ENCODE results near the gene LRP2. TPM values are rescaled to one million over a fixed set of nuclear protein-coding genes. Genes with fewer than 3 reads are reported as not detected.
"Not testable (repeated sequence)": the region's sequence is repeated elsewhere in the genome, so short reads cannot be mapped to it uniquely, and the experiment has no call there.

The LRP2 gene
- polyA plus RNA-seq, 1 of the 3 experiments (the other 2 are of a cell fraction) = not detected

- 0 out of 2 replicates have a peak, but pooled peaks cover 3% of the 10 kb centered on the region for H3K27me3 ChIP-seq (ENCODE audit: insufficient read depth)
- no peak overlapping the region for H3K4me2 ChIP-seq
- no peaks in the 10 kb centered on the region for H3K79me2 ChIP-seq (ENCODE audit: insufficient read depth)
- no peak for TF ChIP-seq REST (IDR thresholded peaks at IDR 0.05; ENCODE audit: low read depth, low read length)
- TF ChIP-seq EP300 (IDR thresholded peaks at IDR 0.05; ENCODE audit: borderline replicate concordance in 1 of 2, low read depth in 1 of 2, low read length in 1 of 2) = no peak
- TF ChIP-seq RFX5 (IDR thresholded peaks at IDR 0.05; ENCODE audit: low read length) = no peak
- no peak for TF ChIP-seq ZBTB33 (IDR thresholded peaks at IDR 0.05; ENCODE audit: borderline replicate concordance, low read depth)
- TF ChIP-seq TEAD4 (IDR thresholded peaks at IDR 0.05; ENCODE audit: borderline replicate concordance, insufficient read depth) = no peak
- no peak for TF ChIP-seq MEF2A (IDR thresholded peaks at IDR 0.05; ENCODE audit: borderline replicate concordance, low read depth)
- no peak for TF ChIP-seq USF1 (IDR thresholded peaks at IDR 0.05; ENCODE audit: borderline replicate concordance, low read depth)
- TF ChIP-seq IRF3 (IDR thresholded peaks at IDR 0.05; ENCODE audit: low read depth, low read length) = no peak
- TF ChIP-seq GABPA (IDR thresholded peaks at IDR 0.05; ENCODE audit: low read depth) = no peak
- no peak overlapping the region for H3K4me3 ChIP-seq (ENCODE audit: low read depth in 2 of 2, low read length in 1 of 2)
- DNase-seq = no peak
- ChIA-PET CTCF (no interaction called here), POLR2A (no interaction called here)
- H3K9me2 ChIP-seq = no peaks in the 10 kb centered on the region
- H3K9me3 ChIP-seq = no peaks in the 10 kb centered on the region
- no peak overlapping the region for H3K9ac ChIP-seq
- no peaks in the 10 kb centered on the region for H4K20me1 ChIP-seq (ENCODE audit: insufficient read depth)
- H3K4me1 ChIP-seq (ENCODE audit: control insufficient read depth in 1 of 2, insufficient read depth in 2 of 2, low read depth in 1 of 2, low read length in 1 of 2) = no peaks in the 10 kb centered on the region
- no peak overlapping the region for H3K27ac ChIP-seq (ENCODE audit: low read depth in 2 of 2, low read length in 1 of 2)
- no peaks in the 10 kb centered on the region for H3K36me3 ChIP-seq (replicated peaks in 1 of 2; ENCODE audit: control insufficient read depth in 1 of 2, insufficient read depth in 2 of 2, low read length in 1 of 2)
- H2AFZ ChIP-seq (ENCODE audit: low read depth) = no peak overlapping the region
- H3F3A ChIP-seq (replicated peaks; ENCODE audit: insufficient read depth) = no peaks in the 10 kb centered on the region
- 52% methylated on average over 3 of the region's 3 CpGs for WGBS (ENCODE audit: low lambda C conversion rate)
Observed at GRCh38 chr2:169136885-169137534, 225.3 kb downstream of the LRP2 start.

GRCh38 chr2:169136428-169136827, 225.9 kb downstream of the LRP2 start:
- H3K36me3 ChIP-seq (replicated peaks in 1 of 2; ENCODE audit: control insufficient read depth in 1 of 2, insufficient read depth in 2 of 2, low read length in 1 of 2); H3K4me1 ChIP-seq (ENCODE audit: control insufficient read depth in 1 of 2, insufficient read depth in 2 of 2, low read depth in 1 of 2, low read length in 1 of 2); DNase-seq; H3K9me3 ChIP-seq; H3F3A ChIP-seq (replicated peaks; ENCODE audit: insufficient read depth); H3K27ac ChIP-seq (ENCODE audit: low read depth in 2 of 2, low read length in 1 of 2); H3K27me3 ChIP-seq (ENCODE audit: insufficient read depth); H3K4me3 ChIP-seq (ENCODE audit: low read depth in 2 of 2, low read length in 1 of 2); H4K20me1 ChIP-seq (ENCODE audit: insufficient read depth); H2AFZ ChIP-seq (ENCODE audit: low read depth); H3K9me2 ChIP-seq; H3K4me2 ChIP-seq; H3K9ac ChIP-seq; POLR2A ChIA-PET; CTCF ChIA-PET; H3K79me2 ChIP-seq (ENCODE audit: insufficient read depth): not testable (repeated sequence)
- 77% methylated on average over 4 of the region's 5 CpGs for WGBS (ENCODE audit: low lambda C conversion rate)

- H3K79me2 ChIP-seq (ENCODE audit: insufficient read depth); DNase-seq; POLR2A ChIA-PET; H3K4me3 ChIP-seq (ENCODE audit: low read depth in 2 of 2, low read length in 1 of 2); H3K9me2 ChIP-seq; H4K20me1 ChIP-seq (ENCODE audit: insufficient read depth); H3K4me2 ChIP-seq; H2AFZ ChIP-seq (ENCODE audit: low read depth); H3K9ac ChIP-seq; H3K36me3 ChIP-seq (replicated peaks in 1 of 2; ENCODE audit: control insufficient read depth in 1 of 2, insufficient read depth in 2 of 2, low read length in 1 of 2); H3K9me3 ChIP-seq; H3F3A ChIP-seq (replicated peaks; ENCODE audit: insufficient read depth); H3K4me1 ChIP-seq (ENCODE audit: control insufficient read depth in 1 of 2, insufficient read depth in 2 of 2, low read depth in 1 of 2, low read length in 1 of 2); H3K27me3 ChIP-seq (ENCODE audit: insufficient read depth); H3K27ac ChIP-seq (ENCODE audit: low read depth in 2 of 2, low read length in 1 of 2): not testable (repeated sequence)
- CTCF ChIA-PET = interaction anchor here (0.9 kb wide), 1 partner anchor 25 kb away, joined by 3 read pairs; no protein-coding TSS in a partner anchor
- WGBS (ENCODE audit: low lambda C conversion rate) = 67% methylated on average over 6 of the region's 6 CpGs
Observed at GRCh38 chr2:169134272-169134671, 228.1 kb downstream of the LRP2 start.
